Transverse colon (tissue), 4 donors: ENCODE data around the gene CAMSAP3. TPM values are rescaled to one million over a fixed set of nuclear protein-coding genes. Genes with fewer than 3 reads are reported as not detected.

Experiments
- DNase-seq: peaks from one replicate; pipeline ENCODE4 v3.0.0-alpha.2; 2019
- H3K27ac ChIP-seq, 4 donors: fragments of 200-600 bp; sonication (generic); 2 replicates each; pipeline ENCODE4 v1.5.1; 2016 to 2018; ENCODE audit warnings: inconsistent platforms in 4 of 4
- H3K27me3 ChIP-seq: fragments of 200-600 bp; sonication (generic); 2 replicates; pipeline ENCODE4 v1.5.1; 2017; ENCODE audit warnings: inconsistent platforms
- H3K36me3 ChIP-seq, 4 donors: fragments of 200-600 bp; sonication (generic); 2 replicates each; pipeline ENCODE4 v1.5.1; 2017 to 2019; ENCODE audit warnings: inconsistent platforms in 4 of 4
- H3K4me1 ChIP-seq, 4 donors: fragments of 200-600 bp; sonication (generic); 2 replicates each; pipeline ENCODE4 v1.5.1; 2017 to 2020; ENCODE audit warnings: inconsistent platforms in 4 of 4
- H3K4me3 ChIP-seq, 4 donors: fragments of 200-600 bp; sonication (generic); 1 replicate in 1 of 4; 2 replicates in 3 of 4; pipeline versions ENCODE4 v1.5.1 to v1.6.1; 2017 to 2019; ENCODE audit warnings: inconsistent platforms in 4 of 4
- H3K9me3 ChIP-seq, 2 donors: fragments of 200-600 bp; sonication (generic); 2 replicates each; pipeline ENCODE4 v1.5.1; 2017 to 2019; ENCODE audit warnings: inconsistent platforms in 2 of 2
- EP300 ChIP-seq: sonication (generic); formaldehyde crosslinking; IDR thresholded peaks from one replicate; pipeline ENCODE4 v1.6.1; 2017; ENCODE audit warnings: antibody characterized with exemption, low read depth
- POLR2A ChIP-seq: fragments of 450-650 bp; IDR thresholded peaks from one replicate; pipeline ENCODE4 v1.6.1; 2016; ENCODE audit warnings: antibody characterized with exemption, mild to moderate bottlenecking, moderate library complexity
- POLR2AphosphoS5 ChIP-seq, 3 donors: sonication (generic); formaldehyde crosslinking; IDR thresholded peaks; one replicate each; pipeline ENCODE4 v1.6.1; 2016; ENCODE audit warnings: antibody characterized with exemption in 3 of 3
- WGBS, 2 donors: methylation state at CpG; one replicate each; pipeline ENCODE4 v1.1.5; 2018; ENCODE audit warnings: low coverage in 1 of 2; 5-methylcytosine and 5-hydroxymethylcytosine counted together
- in situ Hi-C, 4 donors: fragments of 200-750 bp; cut with MboI; loops; one replicate each; pipeline versions ENCODE4 v1.15.0 to v1.15.1; 2017; ENCODE audit warnings: low sequenced_read_pairs in 3 of 4, low pct_ligation_motif_present in 1 of 4, low pct_unique_long_range_greater_than_20kb in 1 of 4
- intact Hi-C: fragments of 100-400 bp; cut with DNase I; formaldehyde crosslinking; loops from one replicate; pipeline ENCODE4 v1.15.1; 2023; ENCODE audit warnings: low total_unique reads
- total RNA-seq, 4 donors: library from RNA; depleted of rRNA; stranded (reverse); fragments of >200 nt; gene quantifications; one replicate each; pipeline ENCODE4 v1.1.0, GENCODE V29; 2016
- TF ChIP-seq, protein P1 (sequence below), 5 experiments: fragments of 200-600 bp in 3 of 5; fragments of 450-650 bp in 2 of 5; sonication (generic) in 3 of 5; IDR thresholded peaks; 1 replicate in 2 of 5; 2 replicates in 3 of 5; pipeline ENCODE4 v1.5.1; 2016 to 2017; ENCODE audit warnings: antibody characterized with exemption in 5 of 5, inconsistent platforms in 3 of 5, mild to moderate bottlenecking in 2 of 5, moderate library complexity in 1 of 5

The CAMSAP3 gene
- total RNA-seq, 4 donors from 2014 or later = 36.2 to 114 (median 61.6) TPM

DNA sequence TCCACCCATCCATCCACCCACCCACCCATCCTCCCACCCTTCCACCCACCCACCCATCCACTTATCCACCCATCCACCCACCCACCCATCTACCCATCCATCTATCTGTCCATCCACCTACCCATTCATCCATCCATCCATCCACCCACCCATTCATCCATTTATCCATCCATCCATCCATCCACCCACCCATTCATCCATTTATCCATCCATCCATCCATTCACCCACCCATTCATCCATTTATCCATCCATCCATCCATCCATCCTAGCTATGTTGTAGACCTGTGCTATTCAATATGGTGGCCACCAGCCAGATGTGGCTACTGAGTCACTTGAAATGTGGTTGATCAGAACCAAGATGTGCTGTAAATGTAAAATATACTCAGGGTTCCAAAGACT lies 5.1 kb downstream of the CAMSAP3 start:
- H3K4me1 ChIP-seq = peaks cover 0 to 9% (median 6%) of the 10 kb centered on the region in 4 donors
- TF ChIP-seq, protein P1, sequence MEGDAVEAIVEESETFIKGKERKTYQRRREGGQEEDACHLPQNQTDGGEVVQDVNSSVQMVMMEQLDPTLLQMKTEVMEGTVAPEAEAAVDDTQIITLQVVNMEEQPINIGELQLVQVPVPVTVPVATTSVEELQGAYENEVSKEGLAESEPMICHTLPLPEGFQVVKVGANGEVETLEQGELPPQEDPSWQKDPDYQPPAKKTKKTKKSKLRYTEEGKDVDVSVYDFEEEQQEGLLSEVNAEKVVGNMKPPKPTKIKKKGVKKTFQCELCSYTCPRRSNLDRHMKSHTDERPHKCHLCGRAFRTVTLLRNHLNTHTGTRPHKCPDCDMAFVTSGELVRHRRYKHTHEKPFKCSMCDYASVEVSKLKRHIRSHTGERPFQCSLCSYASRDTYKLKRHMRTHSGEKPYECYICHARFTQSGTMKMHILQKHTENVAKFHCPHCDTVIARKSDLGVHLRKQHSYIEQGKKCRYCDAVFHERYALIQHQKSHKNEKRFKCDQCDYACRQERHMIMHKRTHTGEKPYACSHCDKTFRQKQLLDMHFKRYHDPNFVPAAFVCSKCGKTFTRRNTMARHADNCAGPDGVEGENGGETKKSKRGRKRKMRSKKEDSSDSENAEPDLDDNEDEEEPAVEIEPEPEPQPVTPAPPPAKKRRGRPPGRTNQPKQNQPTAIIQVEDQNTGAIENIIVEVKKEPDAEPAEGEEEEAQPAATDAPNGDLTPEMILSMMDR (IDR thresholded peaks at IDR 0.05) = no peak
- no peak for TF ChIP-seq POLR2A
- no peak for TF ChIP-seq POLR2AphosphoS5 (IDR thresholded peaks at IDR 0.05)
- no peak for TF ChIP-seq EP300
- H3K4me3 ChIP-seq = no peak overlapping the region
- intact Hi-C loops (no loop called here), in situ Hi-C loops (no loop called here)
- H3K27me3 ChIP-seq = peaks cover 31% of the 10 kb centered on the region
- no peaks in the 10 kb centered on the region for H3K9me3 ChIP-seq
- no peak overlapping the region for H3K27ac ChIP-seq
- H3K36me3 ChIP-seq = no peaks in the 10 kb centered on the region
- DNase-seq = no peak

- Histone ChIP-seq H3K4me1 (no peaks in the 10 kb centered on the region), H3K27ac (no peak overlapping the region), H3K4me3 (no peak overlapping the region), H3K27me3 (peaks cover 17% of the 10 kb centered on the region), H3K9me3 (no peaks in the 10 kb centered on the region), H3K36me3 (no peaks in the 10 kb centered on the region)
- TF ChIP-seq EP300 (no peak), POLR2AphosphoS5 (IDR thresholded peaks at IDR 0.05) (no peak), POLR2A (no peak)
- TF ChIP-seq, protein P1 (IDR thresholded peaks at IDR 0.05) = no peak
- no peak for DNase-seq
- WGBS, 2 donors = 57% methylated on average over 14 to 15 of the region's 15 CpGs
- in situ Hi-C loops = no loop called here
- intact Hi-C loops = no loop called here
These were observed 6.7 kb downstream of the CAMSAP3 start for GRCh38 chr19:7602240-7602934.

DNA sequence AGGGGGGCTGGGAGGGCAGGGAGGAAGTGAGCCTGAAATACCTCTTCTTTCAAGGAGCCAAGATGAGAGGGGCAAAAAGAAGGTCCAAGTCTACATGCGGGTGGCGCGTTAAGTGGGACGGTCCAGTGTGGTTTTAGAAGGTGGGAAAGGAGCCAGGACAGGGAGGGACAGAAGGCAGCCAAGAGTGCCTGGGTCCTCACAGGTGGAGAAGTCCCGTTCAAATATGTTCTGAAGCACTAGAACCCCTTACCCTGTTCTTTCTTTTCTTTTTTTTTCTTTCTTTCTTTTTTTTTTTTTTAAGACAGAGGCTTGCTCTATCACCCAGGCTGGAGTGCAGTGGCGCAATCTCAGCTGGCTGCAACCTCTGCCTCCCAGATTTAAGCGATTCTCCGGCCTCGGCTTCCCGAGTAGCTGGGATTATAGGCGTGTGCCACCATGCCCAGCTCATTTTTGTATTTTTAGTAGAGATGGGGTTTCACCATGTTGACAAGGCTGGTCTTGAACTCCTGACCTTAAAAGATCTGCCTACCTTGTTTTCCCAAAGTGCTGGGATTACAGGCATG lies 7.4 kb downstream of the CAMSAP3 start:
- Histone ChIP-seq H3K27ac (no peak overlapping the region), H3K4me3 (no peak overlapping the region), H3K36me3 (no peaks in the 10 kb centered on the region), H3K4me1 (no peaks in the 10 kb centered on the region), H3K27me3 (peaks cover 13% of the 10 kb centered on the region), H3K9me3 (no peaks in the 10 kb centered on the region)
- intact Hi-C loops = no loop called here
- in situ Hi-C loops = no loop called here
- no peak for DNase-seq
- TF ChIP-seq POLR2AphosphoS5 (IDR thresholded peaks at IDR 0.05) = no peak
- TF ChIP-seq EP300 = no peak
- TF ChIP-seq POLR2A = no peak
- TF ChIP-seq, protein P1 (IDR thresholded peaks at IDR 0.05) = no peak
- 88 to 100% methylated on average over 2 to 11 of the region's 11 CpGs for WGBS, 2 donors

- Histone ChIP-seq H3K27me3 (peaks cover 11% of the 10 kb centered on the region), H3K36me3 (no peaks in the 10 kb centered on the region), H3K27ac (no peak overlapping the region), H3K4me1 (no peaks in the 10 kb centered on the region), H3K4me3 (no peak overlapping the region), H3K9me3 (no peaks in the 10 kb centered on the region)
- no peak for DNase-seq
- intact Hi-C loops (no loop called here), in situ Hi-C loops (no loop called here)
- TF ChIP-seq EP300 = no peak
- TF ChIP-seq, protein P1 (IDR thresholded peaks at IDR 0.05) = no peak
- no peak for TF ChIP-seq POLR2A
- no peak for TF ChIP-seq POLR2AphosphoS5 (IDR thresholded peaks at IDR 0.05)
- WGBS, 2 donors = 80 to 83% methylated on average over 3 to 9 of the region's 9 CpGs
These were observed 8.3 kb downstream of the CAMSAP3 start for GRCh38 chr19:7603919-7604318.
